ENCODE data around the gene RCBTB2.
"Not testable (repeated sequence)": the region's sequence is repeated elsewhere in the genome, so short reads cannot be mapped to it uniquely, and the experiment has no call there.

The RCBTB2 gene

GRCh38 chr13:48532506-48533499 is at the start of gene RCBTB2:
RCBTB2 (minus strand) TSS chr13:48533080; CDS start chr13:48521939, 11,141 bp downstream.
- DNase-seq (ENCODE audit: insufficient read length, low spot score) (peak; percentile 79), FAIRE-seq (no peak)
- TF ChIP-seq CTCF (IDR thresholded peaks at IDR 0.05; ENCODE audit: insufficient read depth, missing control alignments): no peak

- DNase-seq (ENCODE audit: insufficient read length, low spot score) (no peak), FAIRE-seq (no peak)
- no peak for TF ChIP-seq CTCF (IDR thresholded peaks at IDR 0.05; ENCODE audit: insufficient read depth, missing control alignments)
Measured at GRCh38 chr13:48582084-48582483, 49.2 kb upstream of the RCBTB2 start.

GRCh38 chr13:48580896-48581295 is 48.0 kb upstream of the RCBTB2 start:
- no peak for TF ChIP-seq CTCF (IDR thresholded peaks at IDR 0.05; ENCODE audit: insufficient read depth, missing control alignments)
- no peak for DNase-seq (ENCODE audit: insufficient read length, low spot score)
- FAIRE-seq: no peak

- TF ChIP-seq CTCF (IDR thresholded peaks at IDR 0.05; ENCODE audit: insufficient read depth, missing control alignments): peak; percentile 71
- DNase-seq (ENCODE audit: insufficient read length, low spot score): no peak
- no peak for FAIRE-seq
Measured at GRCh38 chr13:48580185-48580803, 47.4 kb upstream of the RCBTB2 start.

- DNase-seq (ENCODE audit: insufficient read length, low spot score); FAIRE-seq: not testable (repeated sequence)
Measured at GRCh38 chr13:48579919-48580180, 47.0 kb upstream of the RCBTB2 start.

- no peak for TF ChIP-seq CTCF (IDR thresholded peaks at IDR 0.05; ENCODE audit: insufficient read depth, missing control alignments)
- FAIRE-seq: no peak
Measured at GRCh38 chr13:48579165-48579918, 46.5 kb upstream of the RCBTB2 start.

GRCh38 chr13:48578516-48579164 is 45.8 kb upstream of the RCBTB2 start:
- TF ChIP-seq CTCF (IDR thresholded peaks at IDR 0.05; ENCODE audit: insufficient read depth, missing control alignments): no peak
- FAIRE-seq (no peak), DNase-seq (ENCODE audit: insufficient read length, low spot score) (no peak)

More at GRCh38 chr13:48579165-48579918, 46.5 kb upstream of the RCBTB2 start:
- no peak for DNase-seq (ENCODE audit: insufficient read length, low spot score)

Measured in D721Med (cell line).